HG03097 (cell line): Measurements from ENCODE around the gene PMEPA1.

ENCODE experiments used
- ATAC-seq: cut with Tn5 transposase; IDR thresholded peaks from one replicate; pipeline ENCODE4 v1.9.1; 2021; ENCODE audit not compliant: unreplicated experiment, low FRiP score

The PMEPA1 gene

GRCh38 chr20:57696401-57696961 is 13.3 kb downstream of the PMEPA1 start:
- no peak for ATAC-seq

GRCh38 chr20:57695940-57696339 is 13.9 kb downstream of the PMEPA1 start:
- no peak for ATAC-seq

GRCh38 chr20:57695012-57695411 is 14.8 kb downstream of the PMEPA1 start:
- ATAC-seq, result no peak

GRCh38 chr20:57694481-57694880 is 15.3 kb downstream of the PMEPA1 start:
- ATAC-seq, result no peak

- no peak for ATAC-seq
Observed at GRCh38 chr20:57693670-57694329, 16.0 kb downstream of the PMEPA1 start.

GRCh38 chr20:57693002-57693582 is 16.7 kb downstream of the PMEPA1 start:
- no peak for ATAC-seq

GRCh38 chr20:57692393-57692792 is 17.4 kb downstream of the PMEPA1 start:
- ATAC-seq, result no peak

GRCh38 chr20:57691699-57692098 is 18.1 kb downstream of the PMEPA1 start:
- ATAC-seq, result no peak

- no peak for ATAC-seq
Observed at GRCh38 chr20:57690525-57690924, 19.3 kb downstream of the PMEPA1 start.

- ATAC-seq, result no peak
Observed at GRCh38 chr20:57689745-57690481, 19.9 kb downstream of the PMEPA1 start.

- no peak for ATAC-seq
Observed at GRCh38 chr20:57688864-57689263, 21.0 kb downstream of the PMEPA1 start.

- no peak for ATAC-seq
Observed at GRCh38 chr20:57688295-57688694, 21.5 kb downstream of the PMEPA1 start.

GRCh38 chr20:57686931-57687652 is 22.7 kb downstream of the PMEPA1 start:
- ATAC-seq, result no peak

- no peak for ATAC-seq
Observed at GRCh38 chr20:57685146-57685758, 24.6 kb downstream of the PMEPA1 start.

GRCh38 chr20:57684808-57685140 is 25.0 kb downstream of the PMEPA1 start:
- no peak for ATAC-seq

GRCh38 chr20:57683881-57684807 is 25.7 kb downstream of the PMEPA1 start:
- no peak for ATAC-seq

- no peak for ATAC-seq
Observed at GRCh38 chr20:57683287-57683686, 26.5 kb downstream of the PMEPA1 start.

- no peak for ATAC-seq
Observed at GRCh38 chr20:57682184-57683101, 27.4 kb downstream of the PMEPA1 start.
